Stimulated activated CD8-positive, alpha-beta memory T cell treated with anti-CD3 and anti-CD28 coated beads, Interleukin-15, amount 100 ng/mL, for 48 hours (primary cell): ENCODE measurements around the gene SHISA5.
A peak's percentile ranks its signal among the peaks of the same experiment; 100 is the strongest.
"Not testable (repeated sequence)": the region's sequence is repeated elsewhere in the genome, so short reads cannot be mapped to it uniquely, and the experiment has no call there.

Experiments
- DNase-seq, 2 donors: peaks; one replicate each; pipeline ENCODE4 v3.0.0-alpha.2; 2020; ENCODE audit warnings: low read depth in 2 of 2

The SHISA5 gene

GRCh38 chr3:48519277-48519643, 15.3 kb upstream of the SHISA5 start:
- no peak for DNase-seq

DNA sequence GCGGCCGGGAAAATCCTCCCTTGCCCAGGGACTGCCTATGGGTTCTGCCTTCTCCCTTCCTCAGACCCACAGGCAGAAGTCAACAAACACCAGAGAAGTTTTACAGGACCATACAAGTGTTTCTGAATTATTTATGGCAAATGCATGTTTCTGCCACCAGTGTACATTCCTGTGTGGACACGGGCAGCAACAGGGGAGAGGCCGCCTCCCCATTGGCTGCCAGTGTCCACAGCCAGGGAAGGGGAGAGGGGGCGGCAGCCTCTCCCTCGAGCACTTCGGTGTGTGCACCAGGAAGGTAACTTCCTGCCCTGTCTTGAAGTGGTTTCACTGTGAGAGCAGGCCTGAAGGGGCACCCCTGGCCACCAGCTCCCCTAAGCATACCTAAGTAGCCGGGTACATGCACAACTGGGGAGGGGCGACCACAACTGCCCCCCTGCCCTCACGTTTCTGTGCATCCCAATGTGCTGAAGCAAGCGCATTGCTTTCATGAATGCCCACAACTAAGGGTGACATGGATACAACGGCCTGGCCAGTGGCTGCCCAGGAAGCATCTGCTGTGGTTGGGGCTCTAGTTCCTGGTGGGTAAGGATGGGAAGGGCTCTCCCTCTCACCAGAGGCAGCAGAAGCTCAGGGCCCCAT, 14.8 kb upstream of the SHISA5 start:
- DNase-seq, result no peak

DNA sequence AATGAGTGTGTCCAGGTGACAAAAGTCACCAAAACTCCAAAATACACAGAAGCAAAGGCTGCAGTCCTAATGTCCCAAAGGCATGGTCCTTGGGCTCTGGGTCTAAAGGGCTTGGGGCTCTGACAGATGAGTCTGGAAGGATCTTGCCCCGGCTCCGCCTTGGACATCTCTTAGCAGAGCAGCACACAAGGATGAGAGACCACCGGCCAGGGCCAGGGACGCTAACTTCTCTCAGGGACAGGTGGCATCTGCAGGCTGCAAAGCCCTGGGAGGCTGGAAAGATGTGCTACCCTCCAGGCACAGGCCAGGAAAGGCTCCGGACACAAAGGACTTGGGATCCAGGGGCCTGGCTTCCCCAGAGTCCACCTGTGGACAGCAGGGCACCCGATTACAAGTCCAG, 14.1 kb upstream of the SHISA5 start:
- DNase-seq, result no peak

- DNase-seq, result no peak
Measured at GRCh38 chr3:48516571-48516970, 12.6 kb upstream of the SHISA5 start.

DNA sequence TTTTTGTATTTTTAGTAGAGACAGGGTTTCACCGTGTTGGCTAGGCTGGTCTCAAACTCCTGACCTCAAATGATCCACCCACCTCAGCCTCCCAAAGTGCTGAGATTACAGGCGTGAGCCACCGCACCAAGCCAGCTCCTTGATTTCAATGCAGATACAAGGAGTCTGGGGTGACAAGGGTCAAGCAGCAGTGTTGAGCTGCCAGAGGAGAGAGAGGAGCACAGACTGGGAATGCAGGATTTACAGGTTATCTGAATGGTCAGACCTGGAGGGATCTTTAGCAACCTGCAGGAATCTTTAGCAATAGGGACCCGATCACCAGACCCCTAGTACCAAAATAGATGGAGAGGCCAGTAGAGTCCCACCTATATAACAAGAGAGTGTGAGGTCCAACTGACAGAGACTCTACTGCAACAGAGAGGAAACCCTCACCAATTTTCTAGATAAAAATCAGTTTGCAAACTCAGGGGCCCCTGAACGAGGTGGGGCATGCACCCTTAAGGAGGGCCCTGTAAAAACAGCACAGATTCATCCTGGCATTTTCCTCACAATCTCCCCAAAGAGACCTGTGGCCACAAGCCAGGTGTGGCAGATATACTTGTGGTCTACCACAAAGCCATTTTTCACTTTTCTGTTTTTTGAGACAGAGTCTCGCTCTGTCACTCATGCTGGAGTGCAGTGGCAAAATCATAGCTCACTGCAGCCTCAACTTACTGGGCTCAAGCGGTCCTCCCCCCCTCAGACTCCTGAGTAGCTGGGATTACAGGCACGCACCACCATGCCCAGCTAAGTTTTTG, 10.7 kb upstream of the SHISA5 start:
- DNase-seq, result peak in 1 of 2 donors; percentile 15

DNA sequence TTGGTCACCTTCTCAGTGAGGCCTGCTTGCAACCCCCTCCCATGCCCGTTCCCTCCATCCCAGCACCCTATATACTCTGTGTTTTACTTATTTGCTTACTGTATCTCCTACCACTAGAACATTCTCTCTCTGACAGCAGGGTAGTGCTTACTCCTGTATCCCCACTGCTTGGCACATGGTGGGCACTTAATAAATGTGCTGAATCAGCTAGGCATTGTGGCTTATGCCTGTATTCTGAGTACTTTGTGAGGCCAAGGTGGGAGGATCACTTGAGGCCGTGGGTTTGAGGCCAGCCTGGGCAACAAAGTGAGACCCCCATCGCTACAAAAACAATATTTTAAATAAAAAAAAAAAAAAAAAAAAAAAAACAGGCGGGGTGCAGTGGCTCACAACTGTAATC, 7.6 kb upstream of the SHISA5 start:
- DNase-seq, result no peak

GRCh38 chr3:48507256-48508061, 3.5 kb upstream of the SHISA5 start:
- peak; percentile 56 to 58 for DNase-seq

GRCh38 chr3:48505968-48506504, 2.1 kb upstream of the SHISA5 start:
- no peak for DNase-seq

DNA sequence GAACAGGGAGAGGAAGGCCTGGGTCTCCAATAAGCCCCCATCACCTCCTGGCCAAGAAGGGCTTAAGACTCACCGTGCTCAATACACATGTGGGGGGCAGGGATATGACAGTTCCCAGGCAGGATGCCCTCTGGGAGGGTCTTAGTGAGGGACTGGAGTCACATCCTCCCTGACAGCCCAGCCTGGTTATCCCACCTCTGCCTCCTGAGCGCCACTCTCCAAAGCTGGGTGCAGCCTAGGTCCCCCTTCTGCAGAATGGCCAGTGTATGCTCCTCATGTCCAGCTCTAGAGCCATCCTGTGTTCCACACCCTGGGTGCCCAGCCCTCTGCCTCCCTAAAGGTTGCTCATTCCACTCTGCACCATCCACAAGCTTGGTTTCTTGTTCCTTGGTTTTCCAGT, 1.2 kb upstream of the SHISA5 start:
- no peak for DNase-seq

DNA sequence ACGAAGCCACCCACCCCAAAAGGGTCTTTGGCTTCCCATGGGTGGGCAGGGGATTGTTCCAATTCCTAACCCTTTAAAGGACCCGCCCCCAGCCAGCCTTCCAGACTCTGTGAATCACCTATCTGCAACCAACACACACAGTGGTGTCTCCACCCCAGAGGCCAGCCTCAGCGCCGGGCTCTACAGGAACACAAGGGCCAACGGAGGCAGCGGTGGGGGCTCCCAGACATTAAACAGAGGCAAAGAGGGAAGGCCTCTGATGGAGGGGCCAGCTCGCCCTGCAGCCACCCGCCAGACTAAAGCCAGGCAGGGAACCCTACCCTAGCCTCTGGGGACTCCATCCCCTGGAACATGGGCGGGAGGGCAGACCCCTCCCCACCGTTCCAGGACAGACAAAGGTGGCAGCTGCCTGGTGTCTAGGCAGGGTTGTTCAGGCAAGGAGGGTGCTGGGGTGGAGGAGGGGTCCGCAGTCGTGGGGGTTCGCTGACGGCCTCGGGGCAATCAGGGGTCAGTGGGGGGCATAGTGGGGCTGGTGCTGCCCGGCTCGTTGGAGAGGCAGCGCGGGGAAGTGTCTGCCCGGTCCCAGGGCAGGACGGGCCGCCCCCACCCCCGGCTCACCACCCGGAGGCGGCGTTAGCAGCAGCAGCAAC, 448 bp downstream of the SHISA5 start:
- DNase-seq, result no peak

- DNase-seq, result no peak
Measured at GRCh38 chr3:48502728-48503168, 1.2 kb downstream of the SHISA5 start.

DNA sequence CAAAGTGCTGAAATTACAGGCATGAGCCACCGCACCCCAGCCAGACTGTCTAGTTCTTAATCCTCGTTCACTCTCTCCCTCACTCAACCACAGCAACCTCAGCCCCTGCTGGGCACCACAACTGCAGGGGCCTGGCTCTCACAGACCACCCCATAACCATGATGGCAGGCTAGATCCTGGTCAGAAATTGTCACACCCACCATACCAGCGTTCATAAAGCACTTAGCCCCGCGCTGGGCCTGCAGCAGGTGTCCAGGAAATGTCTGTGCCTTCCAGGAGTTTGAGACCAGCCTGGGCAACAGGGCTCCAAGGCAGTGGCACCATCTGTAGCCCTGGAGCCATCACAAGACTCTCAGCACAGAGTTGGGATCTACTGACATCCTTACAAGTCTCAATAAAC, 1.9 kb downstream of the SHISA5 start:
- no peak for DNase-seq

DNA sequence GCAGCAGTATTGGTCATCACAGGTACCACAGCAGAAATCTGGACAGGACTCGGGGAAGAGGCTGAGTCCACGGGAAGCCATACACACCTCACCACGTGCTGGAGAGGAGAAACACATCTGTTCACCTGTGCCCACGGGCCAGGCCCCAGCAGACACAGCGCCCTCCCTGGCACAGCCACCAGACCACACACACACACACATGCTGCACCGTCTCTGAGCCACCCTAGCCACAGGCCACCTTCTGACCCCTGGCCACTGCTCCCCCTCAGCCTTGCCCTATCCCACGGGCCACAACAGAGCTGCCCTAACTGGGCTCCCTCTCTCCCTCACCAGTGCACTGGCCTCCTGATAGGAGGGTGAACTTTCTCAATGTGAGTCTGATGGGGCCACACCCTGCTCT, 2.8 kb downstream of the SHISA5 start:
- no peak for DNase-seq

DNA sequence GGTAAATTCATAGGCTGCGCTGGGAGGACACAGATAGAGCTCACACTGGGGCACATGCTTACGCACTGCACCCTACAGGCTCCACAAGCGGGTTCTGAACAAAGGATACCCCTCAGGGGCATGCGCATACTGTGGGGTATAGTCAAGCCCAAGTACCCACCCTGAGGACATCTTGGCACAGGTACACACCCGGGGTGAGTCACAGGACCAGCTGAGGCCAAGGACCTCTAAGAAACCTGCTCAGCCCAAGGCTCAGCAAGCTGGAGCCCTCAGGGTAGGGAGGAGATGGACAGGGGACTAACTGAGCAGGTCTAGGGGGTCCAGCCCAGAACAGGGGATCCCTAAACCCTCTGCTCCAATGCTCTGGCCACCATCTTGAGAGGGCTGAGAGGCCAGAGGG, 3.3 kb downstream of the SHISA5 start:
- no peak for DNase-seq

DNA sequence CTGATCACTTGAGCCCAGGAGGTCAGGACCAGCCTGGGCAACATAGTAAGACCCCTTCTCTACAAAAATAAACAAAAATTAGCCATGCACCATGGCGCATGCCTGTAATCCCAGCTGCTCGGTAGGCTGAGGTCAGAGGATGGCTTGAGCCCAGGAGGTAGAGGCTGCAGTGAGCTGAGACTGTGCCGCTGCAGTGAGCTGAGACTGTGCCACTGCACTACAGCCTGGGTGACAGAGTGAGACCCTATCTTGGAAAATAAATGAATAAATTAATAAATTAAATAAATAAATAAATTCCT, 10.8 kb downstream of the SHISA5 start:
- DNase-seq, result no peak

DNA sequence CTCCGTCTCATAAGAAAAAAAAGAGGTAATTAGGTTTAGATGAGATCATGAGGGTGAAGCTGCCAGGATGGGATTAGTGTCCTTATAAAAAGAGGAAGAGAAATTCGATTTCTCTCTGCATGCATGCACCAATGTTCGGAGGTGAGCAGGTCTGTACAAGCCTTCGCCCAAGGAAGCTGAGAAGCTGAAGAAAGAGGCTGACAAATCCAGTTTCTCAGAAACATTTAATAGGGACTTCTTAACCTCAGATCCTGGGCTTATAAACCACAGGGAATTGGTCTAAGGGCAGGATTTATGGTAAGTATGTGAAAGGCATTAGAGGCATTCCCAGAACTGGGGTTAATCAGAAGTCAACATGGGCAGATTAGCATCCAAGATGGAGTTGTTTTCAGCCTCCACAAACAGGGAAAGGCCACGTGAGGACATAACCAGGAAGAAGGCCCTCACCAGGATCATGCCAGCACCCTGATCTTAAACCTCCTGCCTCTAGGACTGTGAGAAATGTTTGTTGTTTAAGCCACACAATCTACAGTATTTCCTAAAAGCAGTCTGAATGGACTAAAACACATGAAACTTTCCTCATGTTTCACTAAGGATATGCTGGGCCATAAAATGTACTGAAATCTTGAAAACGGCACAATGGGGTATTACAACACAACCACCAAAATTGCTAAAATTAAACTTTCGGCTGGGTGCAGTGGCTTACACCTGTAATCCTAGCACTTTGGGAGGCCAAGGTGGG, 11.3 kb downstream of the SHISA5 start:
- DNase-seq, result no peak

- no peak for DNase-seq
Measured at GRCh38 chr3:48486952-48487351, 17.0 kb downstream of the SHISA5 start.

- not testable (repeated sequence) for DNase-seq
Measured at GRCh38 chr3:48482822-48483221, 21.2 kb downstream of the SHISA5 start.

- DNase-seq, result not testable (repeated sequence)
Measured at GRCh38 chr3:48480891-48481290, 23.1 kb downstream of the SHISA5 start.

DNA sequence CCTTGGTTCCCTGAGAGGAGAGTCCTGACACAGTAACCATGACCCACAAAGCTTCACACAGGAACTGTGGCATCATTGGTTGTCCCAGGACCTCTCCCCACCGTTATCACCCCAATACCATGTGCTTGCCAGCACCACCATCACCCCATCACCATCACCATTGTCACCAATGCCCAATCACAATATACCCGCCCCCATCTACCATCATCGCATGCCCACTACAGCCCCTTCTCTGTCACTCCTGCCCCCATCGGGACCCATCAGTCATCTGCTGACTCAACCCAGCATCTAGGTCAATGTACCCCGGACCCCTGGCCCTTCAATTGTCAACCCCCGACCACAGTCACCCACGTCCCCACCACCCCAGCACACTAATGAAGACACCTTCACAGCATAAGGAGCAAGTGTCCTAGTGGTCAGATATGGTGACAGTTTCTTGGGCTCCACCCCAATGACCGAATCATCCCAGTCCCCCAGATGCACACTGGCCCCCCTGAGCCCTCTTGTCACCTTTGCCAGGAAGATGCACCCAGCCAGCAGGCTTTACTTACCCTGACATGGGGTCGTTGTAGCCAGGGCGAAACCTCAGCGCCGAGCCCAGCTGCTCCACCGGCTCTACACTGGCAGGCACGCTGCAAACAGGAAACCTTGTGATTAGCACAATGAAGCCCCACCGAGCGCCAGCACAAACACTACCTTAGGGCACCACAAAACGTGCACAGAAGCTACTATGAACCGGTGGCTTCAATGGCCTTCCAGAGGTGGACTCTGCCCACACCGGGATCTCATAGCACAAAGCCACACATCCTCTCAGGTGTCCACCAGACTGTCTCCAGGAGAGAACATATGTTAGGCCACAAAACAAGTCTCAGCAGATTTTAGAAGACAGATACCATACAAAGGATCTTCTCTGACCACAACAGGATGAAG, 25.1 kb downstream of the SHISA5 start:
- peak in 1 of 2 donors; percentile 32 for DNase-seq
